Neutrophil (primary cell): ENCODE measurements around the gene ZSWIM3.

Source experiments
- H3K27ac ChIP-seq: fragments of 200-600 bp; sonication (generic); 2 replicates; pipeline ENCODE4 v1.5.1; 2016; ENCODE audit warnings: mild to moderate bottlenecking, moderate library complexity
- H3K27me3 ChIP-seq: fragments of 200-600 bp; sonication (generic); 2 replicates; pipeline ENCODE4 v1.6.0; 2016; ENCODE audit warnings: mild to moderate bottlenecking
- H3K36me3 ChIP-seq: fragments of 200-600 bp; sonication (generic); 2 replicates; pipeline ENCODE4 v1.5.1; 2017
- H3K4me1 ChIP-seq, 2 experiments: fragments of 200-600 bp in 1 of 2; sonication (generic) in 1 of 2; 1 replicate in 1 of 2; 2 replicates in 1 of 2; pipeline versions ENCODE4 v1.5.1 to v1.6.1; 2013 to 2016; ENCODE audit warnings: low read depth in 1 of 2, low read length in 1 of 2, mild to moderate bottlenecking in 1 of 2, moderate library complexity in 1 of 2; ENCODE audit not compliant: control insufficient read depth in 1 of 2, insufficient read depth in 1 of 2
- H3K4me3 ChIP-seq, 2 experiments: fragments of 200-600 bp in 1 of 2; sonication (generic) in 1 of 2; 1 replicate in 1 of 2; 2 replicates in 1 of 2; pipeline ENCODE4 v1.5.1; 2013 to 2016; ENCODE audit warnings: low read depth in 1 of 2, low read length in 1 of 2, mild to moderate bottlenecking in 1 of 2, moderate library complexity in 1 of 2
- H3K9me3 ChIP-seq: fragments of 200-600 bp; sonication (generic); 2 replicates; pipeline ENCODE4 v1.5.1; 2016
- TF ChIP-seq, protein P1 (sequence below): fragments of 200-600 bp; sonication (generic); IDR thresholded peaks from 2 replicates; pipeline ENCODE4 v1.5.1; 2016; ENCODE audit warnings: antibody characterized with exemption

The ZSWIM3 gene

DNA sequence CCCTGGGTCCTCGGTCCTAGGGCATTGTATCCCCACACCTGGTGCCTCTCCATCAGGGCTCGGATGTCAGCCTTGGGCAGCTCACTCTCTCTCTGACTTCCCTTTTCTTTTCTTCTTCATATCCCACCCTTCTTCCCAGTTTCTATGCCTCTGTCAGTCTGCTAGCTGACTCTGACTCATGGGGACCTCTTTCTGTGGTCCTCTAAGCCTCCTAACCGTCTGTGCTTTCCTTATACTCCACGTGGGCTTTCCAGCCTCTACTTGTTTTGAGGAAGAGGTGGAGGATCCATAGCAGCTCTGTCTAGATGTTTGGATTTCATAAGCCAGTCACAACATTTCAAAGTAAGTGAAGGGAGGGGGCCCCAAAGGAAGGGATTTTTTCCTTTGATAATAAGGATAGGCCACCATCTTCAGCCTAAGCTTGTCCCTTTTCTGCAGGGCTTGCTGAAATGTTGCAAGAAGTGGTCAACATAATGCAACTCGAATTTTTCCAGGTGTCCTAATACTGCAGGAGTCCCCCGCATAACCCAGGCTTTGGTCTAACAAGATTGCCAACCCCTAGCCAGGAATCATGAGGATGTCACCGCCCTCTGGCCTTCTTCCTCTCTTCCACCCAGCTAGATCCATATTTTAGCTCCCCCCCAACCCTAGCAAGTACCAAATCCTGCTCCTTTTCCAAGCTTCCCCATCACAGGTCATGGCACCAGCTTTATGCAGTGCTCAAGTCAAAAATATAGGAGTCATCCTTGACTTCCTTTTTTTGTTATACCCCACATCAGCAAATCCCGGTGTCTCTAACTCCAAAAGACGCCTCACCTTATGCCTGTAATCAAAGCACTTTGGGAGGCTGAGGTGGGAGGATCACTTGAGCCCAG, 63.3 kb downstream of the ZSWIM3 start:
- Histone ChIP-seq H3K36me3 (no peaks in the 10 kb centered on the region), H3K4me3 (no peak overlapping the region), H3K4me1 (peaks cover 0 to 8% of the 10 kb centered on the region in 2 experiments), H3K9me3 (no peaks in the 10 kb centered on the region), H3K27me3 (peaks cover 14% of the 10 kb centered on the region), H3K27ac (no peak overlapping the region)
- TF ChIP-seq, protein P1, sequence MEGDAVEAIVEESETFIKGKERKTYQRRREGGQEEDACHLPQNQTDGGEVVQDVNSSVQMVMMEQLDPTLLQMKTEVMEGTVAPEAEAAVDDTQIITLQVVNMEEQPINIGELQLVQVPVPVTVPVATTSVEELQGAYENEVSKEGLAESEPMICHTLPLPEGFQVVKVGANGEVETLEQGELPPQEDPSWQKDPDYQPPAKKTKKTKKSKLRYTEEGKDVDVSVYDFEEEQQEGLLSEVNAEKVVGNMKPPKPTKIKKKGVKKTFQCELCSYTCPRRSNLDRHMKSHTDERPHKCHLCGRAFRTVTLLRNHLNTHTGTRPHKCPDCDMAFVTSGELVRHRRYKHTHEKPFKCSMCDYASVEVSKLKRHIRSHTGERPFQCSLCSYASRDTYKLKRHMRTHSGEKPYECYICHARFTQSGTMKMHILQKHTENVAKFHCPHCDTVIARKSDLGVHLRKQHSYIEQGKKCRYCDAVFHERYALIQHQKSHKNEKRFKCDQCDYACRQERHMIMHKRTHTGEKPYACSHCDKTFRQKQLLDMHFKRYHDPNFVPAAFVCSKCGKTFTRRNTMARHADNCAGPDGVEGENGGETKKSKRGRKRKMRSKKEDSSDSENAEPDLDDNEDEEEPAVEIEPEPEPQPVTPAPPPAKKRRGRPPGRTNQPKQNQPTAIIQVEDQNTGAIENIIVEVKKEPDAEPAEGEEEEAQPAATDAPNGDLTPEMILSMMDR, result no peak

DNA sequence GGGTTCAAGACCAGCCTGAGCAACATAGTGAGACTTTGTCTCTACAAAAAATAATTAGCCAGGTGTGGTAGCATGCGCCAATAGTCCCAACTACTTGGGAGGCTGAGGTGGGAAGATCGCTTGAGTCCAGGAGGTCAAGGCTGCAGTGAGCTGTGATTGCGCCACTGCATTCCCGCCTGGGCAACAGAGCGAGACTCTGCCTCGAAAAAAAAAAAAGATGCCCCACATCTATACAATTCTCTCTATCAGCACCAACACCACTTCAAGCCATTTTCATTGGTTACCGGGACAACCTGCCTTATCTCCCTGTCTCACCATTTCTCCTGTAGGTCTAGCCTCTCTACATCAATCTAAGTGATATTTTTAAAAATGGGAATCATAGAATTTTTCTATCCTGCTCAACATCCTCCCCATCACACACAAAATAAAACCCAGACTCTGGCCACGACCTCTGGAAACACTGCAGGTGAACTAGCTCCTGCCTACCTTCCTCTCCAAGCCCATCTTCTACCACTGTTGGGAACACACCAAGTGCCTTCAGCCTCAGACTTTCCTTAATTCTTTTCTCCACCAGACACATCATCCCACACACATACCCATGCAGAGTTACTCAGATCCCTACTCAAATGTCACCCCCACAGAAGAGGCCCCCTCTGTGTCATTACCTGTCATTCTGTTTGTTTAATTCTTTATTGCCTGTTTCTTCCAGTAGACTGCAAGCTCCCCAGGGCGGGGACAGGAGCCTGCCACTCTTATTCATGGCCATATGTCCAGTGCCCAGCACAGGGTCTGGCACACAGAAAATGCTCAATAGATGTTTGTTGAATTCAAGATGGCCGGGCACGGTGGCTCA, 64.1 kb downstream of the ZSWIM3 start:
- TF ChIP-seq, protein P1, result no peak
- Histone ChIP-seq H3K36me3 (no peaks in the 10 kb centered on the region), H3K9me3 (no peaks in the 10 kb centered on the region), H3K4me1 (peaks cover 0 to 8% of the 10 kb centered on the region in 2 experiments), H3K27ac (no peak overlapping the region), H3K4me3 (no peak overlapping the region), H3K27me3 (peaks cover 14% of the 10 kb centered on the region)

DNA sequence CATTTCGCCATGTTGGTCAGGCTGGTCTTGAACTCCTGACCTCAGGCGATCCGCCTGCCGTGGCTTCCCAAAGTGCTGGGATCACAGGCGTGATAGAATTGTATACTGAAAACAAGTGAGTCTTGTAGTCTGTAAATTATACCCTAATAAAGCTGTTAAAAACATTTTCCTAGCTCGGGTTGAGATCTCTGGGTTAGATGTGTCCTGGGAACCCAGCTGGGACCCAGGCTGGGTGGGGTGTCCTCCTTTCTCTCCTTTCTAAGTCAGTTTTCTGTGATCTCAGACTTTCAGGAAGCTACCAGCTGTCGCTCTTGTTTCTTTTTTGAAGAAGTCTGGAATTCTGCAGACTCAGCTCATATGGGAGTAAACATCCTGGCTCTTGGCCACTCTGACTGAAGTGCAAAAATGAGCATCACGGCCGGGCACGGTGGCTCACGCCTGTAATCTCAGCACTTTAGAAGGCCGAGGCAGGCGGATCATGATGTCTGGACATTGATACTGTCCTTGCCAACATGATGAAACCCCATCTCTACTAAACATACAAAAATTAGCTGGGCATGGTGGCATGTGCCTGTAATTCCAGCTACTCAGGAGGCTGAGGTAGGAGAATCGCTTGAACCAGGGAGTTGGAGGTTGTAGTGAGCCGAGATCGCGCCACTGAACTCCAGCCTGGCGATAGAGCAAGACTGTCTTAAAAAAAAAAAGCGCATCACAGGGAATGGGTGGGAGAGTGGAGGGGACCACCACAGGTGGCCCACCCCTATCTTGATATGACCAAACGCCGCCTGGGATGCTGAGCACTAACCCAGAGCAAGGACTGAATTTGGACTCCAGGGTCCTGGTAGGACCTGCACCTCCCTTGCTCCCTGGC, 67.2 kb downstream of the ZSWIM3 start:
- TF ChIP-seq, protein P1, result no peak
- Histone ChIP-seq H3K4me3 (no peak overlapping the region), H3K4me1 (peaks cover 0 to 8% of the 10 kb centered on the region in 2 experiments), H3K27me3 (peaks cover 14% of the 10 kb centered on the region), H3K36me3 (no peaks in the 10 kb centered on the region), H3K9me3 (no peaks in the 10 kb centered on the region), H3K27ac (no peak overlapping the region)

DNA sequence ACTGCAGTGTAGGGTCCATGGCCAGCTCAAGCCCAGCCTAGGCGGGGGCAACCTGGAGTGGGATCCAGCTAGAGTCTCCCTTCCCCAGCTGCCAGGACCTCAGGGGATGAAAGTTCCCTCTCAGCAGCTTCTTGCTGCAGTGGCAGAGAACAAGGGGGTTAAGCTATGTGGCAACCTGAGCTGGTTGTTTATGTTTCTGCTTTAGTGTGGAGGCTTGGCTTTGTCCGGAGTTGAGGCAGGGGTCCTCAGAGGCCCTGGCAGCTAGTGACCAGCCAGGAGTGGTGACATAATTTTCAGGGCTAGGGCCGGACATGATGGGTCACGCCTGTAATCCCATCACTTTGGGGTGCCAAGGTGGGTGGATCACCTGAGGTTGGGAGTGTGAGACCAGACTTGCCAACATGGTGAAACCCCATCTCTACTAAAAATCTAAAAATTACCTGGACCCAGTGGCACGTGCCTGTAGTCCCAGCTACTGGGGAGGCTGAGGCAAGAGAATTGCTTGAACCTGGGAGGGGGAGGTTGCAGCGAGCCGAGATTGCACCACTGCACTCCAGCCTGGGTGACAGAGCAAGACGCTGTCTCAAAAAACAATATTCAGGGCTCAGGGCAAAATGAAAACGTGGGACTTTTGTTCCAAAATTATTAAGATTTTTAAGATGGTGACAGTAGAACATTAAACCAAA, 68.5 kb downstream of the ZSWIM3 start:
- Histone ChIP-seq H3K36me3 (no peaks in the 10 kb centered on the region), H3K9me3 (no peaks in the 10 kb centered on the region), H3K27me3 (peaks cover 14% of the 10 kb centered on the region), H3K4me3 (no peak overlapping the region), H3K27ac (no peak overlapping the region), H3K4me1 (no peaks in the 10 kb centered on the region)
- TF ChIP-seq, protein P1, result no peak

DNA sequence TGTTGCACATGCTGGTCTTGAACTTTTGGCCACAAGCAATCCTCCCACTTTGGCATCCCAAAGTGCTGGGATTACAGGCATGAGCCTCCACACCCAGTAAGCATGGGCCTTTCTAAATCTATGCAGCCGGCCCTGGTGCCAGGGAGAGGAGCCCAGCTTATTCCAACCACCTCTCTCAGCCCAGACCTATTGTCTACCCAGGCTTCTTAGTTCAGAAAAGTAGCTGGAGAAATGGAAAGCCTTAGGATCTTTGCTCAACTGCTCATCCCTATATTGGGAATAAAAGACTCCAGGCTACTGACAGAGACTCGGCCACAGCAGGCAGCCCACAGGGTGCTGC, 69.3 kb downstream of the ZSWIM3 start:
- TF ChIP-seq, protein P1, result no peak
- Histone ChIP-seq H3K9me3 (no peaks in the 10 kb centered on the region), H3K36me3 (no peaks in the 10 kb centered on the region), H3K4me1 (no peaks in the 10 kb centered on the region), H3K4me3 (no peak overlapping the region), H3K27me3 (peaks cover 14% of the 10 kb centered on the region), H3K27ac (no peak overlapping the region)
